ENCODE data around the gene CLASP1. TPM values are rescaled to one million over a fixed set of nuclear protein-coding genes. Genes with fewer than 3 reads are reported as not detected.

The CLASP1 gene
- total RNA-seq, 1 experiment from 2014 or later, result 46.1 TPM

GRCh38 chr2:121469356-121469755 is 179.9 kb downstream of the CLASP1 start:
- no TSS peak for BruUV-seq (replicated peaks)
- Mint-ChIP-seq H3K27ac (ENCODE audit: unreplicated experiment) (no peak overlapping the region), H3K4me3 (ENCODE audit: unreplicated experiment) (no peak overlapping the region), H3K27me3 (ENCODE audit: insufficient read depth, unreplicated experiment) (no peaks in the 10 kb centered on the region), H3K36me3 (ENCODE audit: insufficient read depth, unreplicated experiment) (peaks cover 44% of the 10 kb centered on the region), H3K4me1 (ENCODE audit: low read depth, unreplicated experiment) (peaks cover 15% of the 10 kb centered on the region), H3K9me3 (ENCODE audit: unreplicated experiment) (no peaks in the 10 kb centered on the region)
- ChIA-PET CTCF (interaction anchor here (0.6 kb wide), 1 partner anchor 9 kb away, joined by 3 read pairs; no protein-coding TSS in a partner anchor), POLR2A (no interaction called here)
- Histone ChIP-seq H3K4me3 (ENCODE audit: low read depth, low read length) (no peak overlapping the region), H3K4me1 (peaks cover 12% of the 10 kb centered on the region), H3K36me3 (ENCODE audit: control insufficient read depth, insufficient read depth, low read length) (peaks cover 3% of the 10 kb centered on the region; the same call in 1 of the 2 replicates), H3K27me3 (replicated peaks; ENCODE audit: control insufficient read depth, insufficient read depth, low read length) (no peaks in the 10 kb centered on the region), H3K9me3 (no peaks in the 10 kb centered on the region)
- DNase-seq, result no peak
- no peak for TF ChIP-seq CTCF (IDR thresholded peaks at IDR 0.05; ENCODE audit: insufficient read depth in 1 of 2, low read depth in 1 of 2, low read length in 1 of 2, severe bottlenecking in 1 of 2, unreplicated experiment in 1 of 2)
- intact Hi-C loops (cut with micrococcal nuclease; ENCODE audit: unreplicated experiment), result no loop called here

GRCh38 chr2:121468936-121469335 is 180.3 kb downstream of the CLASP1 start:
- ChIA-PET CTCF (no interaction called here), POLR2A (no interaction called here)
- BruUV-seq (replicated peaks), result no TSS peak
- Mint-ChIP-seq H3K4me1 (ENCODE audit: low read depth, unreplicated experiment) (peaks cover 15% of the 10 kb centered on the region), H3K36me3 (ENCODE audit: insufficient read depth, unreplicated experiment) (peaks cover 44% of the 10 kb centered on the region), H3K27ac (ENCODE audit: unreplicated experiment) (no peak overlapping the region), H3K27me3 (ENCODE audit: insufficient read depth, unreplicated experiment) (no peaks in the 10 kb centered on the region), H3K4me3 (ENCODE audit: unreplicated experiment) (no peak overlapping the region), H3K9me3 (ENCODE audit: unreplicated experiment) (no peaks in the 10 kb centered on the region)
- H3K9me3 ChIP-seq, result no peaks in the 10 kb centered on the region
- no peaks in the 10 kb centered on the region for H3K27me3 ChIP-seq (replicated peaks; ENCODE audit: control insufficient read depth, insufficient read depth, low read length)
- H3K36me3 ChIP-seq (ENCODE audit: control insufficient read depth, insufficient read depth, low read length), result peaks cover 3% of the 10 kb centered on the region; the same call in 1 of the 2 replicates
- H3K4me3 ChIP-seq (ENCODE audit: low read depth, low read length), result no peak overlapping the region
- DNase-seq, result no peak
- intact Hi-C loops (cut with micrococcal nuclease; ENCODE audit: unreplicated experiment), result no loop called here
- H3K4me1 ChIP-seq, result peaks cover 12% of the 10 kb centered on the region
- no peak for TF ChIP-seq CTCF (IDR thresholded peaks at IDR 0.05; ENCODE audit: insufficient read depth in 1 of 2, low read depth in 1 of 2, low read length in 1 of 2, severe bottlenecking in 1 of 2, unreplicated experiment in 1 of 2)

GRCh38 chr2:121459291-121459690 is 190.0 kb downstream of the CLASP1 start:
- Mint-ChIP-seq H3K27ac (ENCODE audit: unreplicated experiment) (no peak overlapping the region), H3K4me3 (ENCODE audit: unreplicated experiment) (no peak overlapping the region), H3K9me3 (ENCODE audit: unreplicated experiment) (no peaks in the 10 kb centered on the region), H3K4me1 (ENCODE audit: low read depth, unreplicated experiment) (peaks cover 5% of the 10 kb centered on the region), H3K27me3 (ENCODE audit: insufficient read depth, unreplicated experiment) (no peaks in the 10 kb centered on the region), H3K36me3 (ENCODE audit: insufficient read depth, unreplicated experiment) (peaks cover 33% of the 10 kb centered on the region)
- no peaks in the 10 kb centered on the region for H3K27me3 ChIP-seq (replicated peaks; ENCODE audit: control insufficient read depth, insufficient read depth, low read length)
- no peaks in the 10 kb centered on the region for H3K4me1 ChIP-seq
- ChIA-PET POLR2A (no interaction called here), CTCF (no interaction called here)
- intact Hi-C loops (cut with micrococcal nuclease; ENCODE audit: unreplicated experiment), result no loop called here
- H3K9me3 ChIP-seq, result no peaks in the 10 kb centered on the region
- H3K4me3 ChIP-seq (ENCODE audit: low read depth, low read length), result no peak overlapping the region
- no peak for TF ChIP-seq CTCF (IDR thresholded peaks at IDR 0.05; ENCODE audit: insufficient read depth in 1 of 2, low read depth in 1 of 2, low read length in 1 of 2, severe bottlenecking in 1 of 2, unreplicated experiment in 1 of 2)
- BruUV-seq (replicated peaks), result TSS peak; percentile 20
- no peaks in the 10 kb centered on the region; the same call in 1 of the 2 replicates for H3K36me3 ChIP-seq (ENCODE audit: control insufficient read depth, insufficient read depth, low read length)
- DNase-seq, result no peak
